Erythroblast (primary cell): ENCODE data around the gene DNASE1L3.

Experiments
- DNase-seq, 2 experiments: peaks; one replicate each; lab custom pipeline; 2025; lab: John Stamatoyannopoulos, UW
- GATA1 ChIP-seq: IDR thresholded peaks from 2 replicates; pipeline ENCODE4 v1.6.1; 2011; ENCODE audit warnings: low read depth, mild to moderate bottlenecking, control low read depth, low read length, moderate library complexity
- POLR2A ChIP-seq: IDR thresholded peaks from 2 replicates; pipeline ENCODE4 v1.6.1; 2011; ENCODE audit warnings: mild to moderate bottlenecking, low read length

The DNASE1L3 gene

GRCh38 chr3:58175187-58175436, 35.7 kb downstream of the DNASE1L3 start:
- TF ChIP-seq GATA1 (no peak), POLR2A (no peak)
- no peak for DNase-seq

GRCh38 chr3:58173669-58174398, 36.9 kb downstream of the DNASE1L3 start:
- peak; percentile 67 to 77 for DNase-seq
- TF ChIP-seq GATA1 (no peak), POLR2A (no peak)

GRCh38 chr3:58173029-58173668, 37.6 kb downstream of the DNASE1L3 start:
- no peak for DNase-seq
- TF ChIP-seq POLR2A = no peak
- no peak for TF ChIP-seq GATA1

- no peak for TF ChIP-seq GATA1
- TF ChIP-seq POLR2A = no peak
- no peak for DNase-seq
Observed at GRCh38 chr3:58171126-58171525, 39.6 kb downstream of the DNASE1L3 start.

GRCh38 chr3:58170376-58170775, 40.4 kb downstream of the DNASE1L3 start:
- TF ChIP-seq POLR2A = no peak
- TF ChIP-seq GATA1 = no peak
- no peak for DNase-seq

GRCh38 chr3:58169371-58169770, 41.4 kb downstream of the DNASE1L3 start:
- no peak for TF ChIP-seq GATA1
- TF ChIP-seq POLR2A = no peak
- no peak for DNase-seq

GRCh38 chr3:58168498-58168897, 42.3 kb downstream of the DNASE1L3 start:
- TF ChIP-seq POLR2A = no peak
- no peak for TF ChIP-seq GATA1
- DNase-seq = no peak

GRCh38 chr3:58167431-58168351, 43.1 kb downstream of the DNASE1L3 start:
- peak; percentile 69 to 77 for DNase-seq
- no peak for TF ChIP-seq GATA1
- no peak for TF ChIP-seq POLR2A

- TF ChIP-seq POLR2A (no peak), GATA1 (no peak)
- no peak for DNase-seq
Observed at GRCh38 chr3:58164906-58165821, 45.6 kb downstream of the DNASE1L3 start.

- no peak for DNase-seq
- TF ChIP-seq GATA1 = no peak
- no peak for TF ChIP-seq POLR2A
Observed at GRCh38 chr3:58164199-58164879, 46.4 kb downstream of the DNASE1L3 start.

GRCh38 chr3:58163234-58163633, 47.5 kb downstream of the DNASE1L3 start:
- DNase-seq = no peak
- no peak for TF ChIP-seq POLR2A
- no peak for TF ChIP-seq GATA1

GRCh38 chr3:58161435-58162398, 49.1 kb downstream of the DNASE1L3 start:
- DNase-seq = peak; percentile 72 to 73
- no peak for TF ChIP-seq GATA1
- TF ChIP-seq POLR2A = no peak
